HG02642 (cell line): ENCODE results near the gene RELN.

Experiments
- ATAC-seq: cut with Tn5 transposase; IDR thresholded peaks from one replicate; pipeline ENCODE4 v1.9.1; 2021; ENCODE audit warnings: mild to moderate bottlenecking; ENCODE audit not compliant: unreplicated experiment, poor library complexity

RELN gene

DNA sequence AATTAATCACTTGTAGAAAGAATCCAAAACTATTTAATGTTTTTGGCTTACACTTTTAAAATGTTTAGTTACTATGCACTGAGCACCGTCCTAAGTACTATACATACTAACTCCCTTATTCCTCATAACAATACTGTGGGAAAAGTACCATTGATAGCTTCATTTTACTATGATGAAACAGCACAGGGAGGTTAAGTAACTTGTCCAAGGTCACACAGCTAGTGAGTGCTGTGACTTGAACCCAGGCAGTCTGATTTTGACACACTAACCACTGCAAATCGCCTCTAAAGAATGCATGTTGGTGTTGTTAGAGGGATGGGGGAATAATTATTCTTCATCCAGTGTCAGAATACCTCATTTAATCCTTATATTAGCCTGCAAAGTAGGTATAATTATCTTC is 1.9 kb upstream of the RELN start:
- no peak for ATAC-seq

DNA sequence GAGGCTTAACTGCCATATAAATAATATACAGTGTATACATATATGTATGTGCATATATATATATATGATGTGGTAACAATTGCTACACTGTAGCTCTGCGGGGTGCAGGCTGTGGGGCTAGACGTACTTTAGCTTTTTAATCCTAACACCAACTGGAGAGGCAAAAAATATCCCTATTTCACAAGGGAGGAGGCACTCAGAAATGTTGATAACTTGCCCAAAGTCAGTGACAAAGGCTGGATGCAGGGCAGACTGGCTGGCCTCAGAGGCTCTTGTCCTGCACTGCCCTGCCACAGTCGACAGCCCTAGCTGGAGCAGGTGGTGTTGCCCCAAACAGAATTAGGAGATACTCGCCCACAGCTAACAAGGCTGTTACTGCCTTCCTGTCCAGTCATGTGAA is 1.5 kb upstream of the RELN start:
- no peak for ATAC-seq

DNA sequence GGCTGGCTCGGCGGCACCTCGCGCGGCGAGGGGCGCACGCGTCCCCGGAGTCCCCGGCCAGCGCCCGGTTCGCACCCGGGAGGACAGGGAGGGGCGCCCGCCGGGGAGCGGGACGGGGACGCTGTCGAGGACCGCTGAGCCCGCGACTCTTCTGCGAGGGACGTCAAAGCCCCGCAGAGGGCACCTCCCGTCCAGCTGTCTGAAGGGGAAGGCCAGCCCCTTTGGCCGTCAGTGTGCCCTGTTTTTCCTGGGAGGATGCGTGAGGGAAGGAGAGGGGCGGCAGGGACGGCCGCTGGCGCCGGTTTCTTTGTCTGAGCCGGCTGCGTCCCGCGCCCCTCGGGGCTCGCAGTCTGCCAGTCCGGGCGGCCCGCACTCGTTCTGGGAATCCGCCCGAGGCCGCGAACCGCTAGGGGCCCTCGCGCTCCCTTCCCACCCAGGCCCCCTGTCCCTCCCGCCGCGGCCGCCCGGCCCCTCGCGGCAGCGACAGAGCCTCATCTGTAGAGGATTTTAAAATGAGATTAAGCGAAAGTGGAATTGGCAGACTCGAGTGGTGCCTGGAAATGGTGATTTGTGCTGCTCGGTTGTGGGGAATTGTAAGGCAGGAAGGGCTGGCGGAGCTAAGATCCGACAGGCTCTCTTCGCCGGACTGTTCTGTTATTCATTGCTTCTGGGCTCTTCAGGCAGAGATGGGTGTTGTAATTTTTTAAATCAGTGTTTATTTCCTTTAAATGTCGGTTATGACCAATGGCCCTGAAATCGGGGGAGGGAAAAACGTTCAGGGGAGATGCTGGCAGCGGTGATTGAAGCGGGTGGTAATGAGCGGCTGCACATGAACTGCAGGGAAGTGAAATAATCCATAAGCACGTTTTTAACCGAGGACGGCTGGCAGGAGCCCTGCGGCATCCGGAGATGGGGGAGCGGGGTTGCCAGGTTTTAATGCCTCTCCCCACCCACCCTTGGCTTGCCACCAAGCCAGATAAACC is 618 bp upstream of the RELN start:
- no peak for ATAC-seq

DNA sequence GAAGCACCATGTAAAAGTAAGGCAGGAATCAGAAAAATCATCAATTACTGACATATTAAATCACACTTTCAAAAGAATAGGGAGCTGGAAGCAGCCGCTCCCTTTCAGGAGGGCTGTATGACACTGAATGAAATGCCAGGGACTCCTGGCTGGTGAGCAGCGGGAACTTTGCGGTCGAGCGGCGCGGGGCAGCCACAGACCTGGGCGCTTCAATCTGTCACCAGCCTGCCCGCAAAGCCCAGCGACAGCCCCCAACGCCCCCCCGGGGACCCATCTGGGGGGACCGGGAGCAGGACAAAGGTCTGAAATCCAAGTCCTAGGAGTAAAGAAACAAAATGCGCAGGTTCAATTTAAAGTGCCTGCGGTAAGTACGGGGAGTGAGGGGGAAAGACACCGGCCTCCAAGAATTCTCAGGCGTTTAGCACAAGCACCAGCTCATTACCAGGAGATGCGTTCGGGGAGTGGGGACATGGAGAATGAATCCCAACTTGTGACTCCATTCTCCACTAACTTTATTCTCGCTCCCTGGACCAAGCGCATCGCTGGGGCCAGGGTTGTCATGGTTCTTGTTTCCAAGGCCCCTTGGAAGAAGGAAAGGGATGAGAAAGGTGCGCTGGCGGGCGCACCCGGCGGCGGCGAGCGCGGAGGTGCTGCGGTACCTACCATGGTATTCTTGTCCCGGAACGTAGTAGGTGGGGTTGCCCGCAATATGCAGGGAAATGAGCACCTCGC is 824 bp downstream of the RELN start:
- no peak for ATAC-seq

DNA sequence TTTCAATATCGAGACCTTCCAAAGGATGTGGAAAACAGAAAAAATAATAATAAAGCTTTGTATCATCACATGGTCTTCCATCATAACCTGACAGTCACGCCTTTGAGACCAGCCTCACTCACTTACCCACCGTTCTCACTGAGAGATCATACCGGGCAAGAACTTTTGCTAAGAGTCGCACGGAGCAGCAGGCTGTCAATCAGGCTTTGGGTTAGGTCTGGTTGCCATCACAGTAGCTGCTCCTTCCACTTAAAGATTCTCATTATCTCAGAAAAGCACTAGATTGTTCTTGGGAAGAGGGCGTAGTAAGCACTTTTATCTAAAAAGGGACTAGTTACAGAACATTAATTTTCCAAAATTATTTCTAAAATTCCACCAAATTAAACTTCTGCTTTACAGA is 2.0 kb downstream of the RELN start:
- no peak for ATAC-seq

DNA sequence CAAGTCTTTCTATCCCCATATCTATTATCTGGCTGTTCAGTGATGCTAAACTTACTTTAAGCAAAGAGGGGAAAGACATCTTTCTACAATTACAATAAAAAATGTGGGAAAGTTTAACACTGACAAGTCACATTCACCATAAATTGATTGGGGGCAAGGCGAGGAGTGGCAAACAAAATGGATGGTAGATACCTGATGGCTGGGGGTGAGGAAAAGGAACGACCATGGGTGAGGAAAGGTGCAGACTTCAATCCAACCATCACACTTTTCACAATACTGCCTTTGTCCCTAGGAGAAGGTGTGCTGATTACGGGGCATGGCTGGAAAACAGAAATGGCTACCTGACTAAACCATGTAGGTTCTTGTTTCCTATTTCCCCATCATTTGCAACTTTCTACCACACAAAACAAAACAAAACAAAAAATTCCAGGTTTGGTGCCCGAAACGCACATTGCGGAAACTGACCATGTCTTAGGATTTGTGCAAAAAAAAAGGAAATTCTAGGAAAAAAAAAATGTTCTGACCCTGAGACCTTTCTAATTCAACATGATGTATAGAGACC is 3.8 kb downstream of the RELN start:
- no peak for ATAC-seq

DNA sequence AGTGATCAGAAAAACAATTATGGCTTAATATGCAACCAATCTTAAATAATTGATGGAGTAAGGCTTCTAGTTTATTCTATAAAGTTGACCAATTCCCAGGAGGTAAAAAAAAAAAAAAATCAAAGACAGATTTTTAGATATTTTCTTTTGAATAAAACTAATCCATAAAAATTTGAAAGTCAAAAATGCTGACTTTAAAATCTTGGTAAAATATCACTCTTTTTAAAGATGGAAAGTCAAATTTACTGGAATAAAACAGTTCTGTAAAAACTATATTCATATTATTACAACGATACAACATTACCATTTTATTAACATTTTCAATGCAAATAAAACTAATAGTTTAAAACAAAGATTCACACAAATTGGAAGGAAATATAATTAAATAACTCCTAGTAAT is 5.4 kb downstream of the RELN start:
- ATAC-seq: no peak

DNA sequence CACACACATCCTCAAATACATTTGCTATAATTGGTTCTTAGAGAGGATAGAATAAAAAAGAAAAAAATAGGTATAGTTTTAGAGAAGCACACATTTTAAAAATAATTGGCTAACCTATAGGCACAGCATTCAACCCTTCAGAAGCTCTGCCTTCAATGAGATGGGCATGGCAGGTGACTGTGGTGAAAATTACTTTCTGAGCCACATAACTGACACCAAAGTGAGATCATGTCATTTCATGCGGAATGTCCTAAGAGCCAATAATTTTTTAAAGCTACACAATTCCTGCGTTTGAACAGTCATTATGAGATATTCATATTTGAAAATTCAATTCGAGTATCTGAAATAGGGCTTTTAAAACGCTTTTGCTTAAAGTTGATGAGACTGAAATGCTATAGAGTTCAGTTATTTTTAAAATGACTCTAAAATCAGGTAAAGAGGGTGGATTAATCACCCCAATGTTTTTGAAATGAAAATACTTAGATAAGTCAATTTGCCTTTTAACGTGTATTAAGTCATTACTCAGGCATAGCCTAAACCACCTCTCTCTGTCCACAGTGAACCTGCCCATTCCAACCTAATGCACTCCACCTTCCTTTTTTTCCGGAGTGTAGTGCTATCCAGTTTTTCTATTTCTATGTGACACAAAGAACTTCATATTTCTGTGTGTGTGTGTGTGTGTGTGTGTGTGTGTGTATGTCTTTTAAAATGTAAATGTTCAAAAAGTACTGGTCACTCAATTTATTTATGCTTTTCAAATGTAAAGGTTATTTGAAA is 6.1 kb downstream of the RELN start:
- ATAC-seq: no peak

DNA sequence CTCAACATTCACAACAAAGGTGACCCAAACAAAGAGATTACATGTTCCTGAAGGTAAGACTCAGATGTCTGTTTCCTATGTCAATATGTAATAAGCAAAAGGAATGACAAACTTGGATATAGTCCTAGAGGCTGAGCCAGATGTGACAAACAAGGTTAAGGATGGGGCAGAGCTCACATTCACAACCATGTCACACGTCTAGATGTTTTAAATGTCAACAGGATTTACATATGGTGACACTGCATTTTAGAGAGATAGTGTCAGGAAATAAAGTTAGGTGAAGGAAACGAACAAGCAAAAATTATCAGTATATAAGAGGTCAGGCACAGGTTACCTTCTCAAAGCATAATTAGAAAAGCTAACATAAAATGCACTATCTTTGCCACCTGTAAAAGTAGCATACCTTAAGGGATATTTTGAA is 8.4 kb downstream of the RELN start:
- no peak for ATAC-seq

DNA sequence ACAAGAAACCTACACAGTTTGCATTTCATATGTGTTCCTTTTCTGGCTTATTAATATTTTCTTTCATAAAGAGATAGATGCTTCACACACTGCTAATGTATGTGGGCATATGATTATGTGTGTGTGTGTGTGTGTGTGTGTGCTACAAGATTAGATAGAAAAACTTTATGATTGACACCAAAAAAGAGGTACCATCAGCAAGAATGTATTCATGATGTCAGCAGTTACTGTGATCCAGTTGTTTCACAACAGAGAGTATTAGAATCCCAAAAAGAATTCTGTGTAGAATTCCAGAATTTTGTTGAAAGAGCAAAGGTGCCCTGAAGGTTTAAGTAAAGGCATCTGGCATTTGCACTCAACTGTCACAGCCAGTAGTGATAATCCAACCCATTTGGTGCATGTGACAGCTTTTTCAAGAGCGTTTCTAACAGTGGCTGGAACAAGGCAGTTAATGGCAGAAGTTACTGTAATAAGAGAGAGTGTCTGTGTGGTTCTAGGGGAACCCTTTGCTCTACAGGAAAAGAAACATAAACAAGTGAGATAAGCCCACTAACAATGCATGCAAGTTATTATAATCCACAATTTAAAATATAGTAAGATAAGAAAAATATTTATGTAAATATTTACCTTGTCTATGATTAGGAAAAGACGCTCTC is 16.6 kb downstream of the RELN start:
- no peak for ATAC-seq

DNA sequence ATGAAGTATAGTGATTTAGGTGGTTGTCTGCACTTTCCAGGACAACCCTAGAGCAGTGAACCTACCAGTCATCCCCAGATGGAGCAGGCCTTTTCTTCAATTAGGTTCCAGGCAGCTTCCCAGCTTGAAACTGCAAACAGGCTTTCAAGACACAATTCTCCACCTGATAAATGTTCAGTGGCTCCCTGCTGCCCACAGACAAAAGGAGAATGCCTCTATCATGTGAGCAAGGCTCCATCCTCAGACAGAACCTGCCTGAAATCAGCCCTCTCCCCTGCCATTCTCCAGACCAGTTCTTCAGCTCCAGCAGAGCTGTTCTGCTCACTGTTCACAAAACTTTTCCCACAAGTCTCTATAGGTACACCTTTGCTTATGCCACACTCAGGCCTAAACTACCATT is 22.1 kb downstream of the RELN start:
- no peak for ATAC-seq

DNA sequence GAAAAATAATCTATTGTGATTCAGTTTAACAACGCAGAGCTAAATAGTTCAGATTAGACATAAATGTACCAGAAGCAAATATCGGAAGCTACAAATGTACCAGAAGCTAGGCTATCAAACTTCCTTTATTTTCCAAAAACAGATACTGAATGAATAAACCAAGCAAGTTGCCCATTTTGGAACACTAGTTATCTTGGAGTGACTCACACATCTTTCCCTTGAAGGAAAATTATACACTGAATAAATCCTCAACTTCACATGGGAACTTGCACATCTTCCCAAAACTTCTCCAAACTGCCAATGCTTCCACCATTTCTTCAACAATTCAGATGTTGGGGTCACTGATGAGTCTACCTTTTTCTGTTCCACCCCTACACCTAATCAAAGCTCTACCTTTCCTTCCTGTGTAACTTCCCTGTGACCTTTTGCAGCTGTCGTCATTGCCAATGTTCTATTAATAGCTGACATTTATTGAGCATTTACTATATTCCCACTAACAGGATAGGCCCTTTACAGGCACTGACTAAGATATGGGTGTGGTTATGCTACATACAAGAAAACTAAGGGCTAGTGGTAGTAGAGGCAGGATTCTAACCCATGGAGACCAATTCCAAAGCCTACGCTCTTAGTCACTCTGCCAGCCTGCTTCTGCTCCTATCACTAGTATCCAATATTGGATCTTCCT is 22.7 kb downstream of the RELN start:
- ATAC-seq: no peak

DNA sequence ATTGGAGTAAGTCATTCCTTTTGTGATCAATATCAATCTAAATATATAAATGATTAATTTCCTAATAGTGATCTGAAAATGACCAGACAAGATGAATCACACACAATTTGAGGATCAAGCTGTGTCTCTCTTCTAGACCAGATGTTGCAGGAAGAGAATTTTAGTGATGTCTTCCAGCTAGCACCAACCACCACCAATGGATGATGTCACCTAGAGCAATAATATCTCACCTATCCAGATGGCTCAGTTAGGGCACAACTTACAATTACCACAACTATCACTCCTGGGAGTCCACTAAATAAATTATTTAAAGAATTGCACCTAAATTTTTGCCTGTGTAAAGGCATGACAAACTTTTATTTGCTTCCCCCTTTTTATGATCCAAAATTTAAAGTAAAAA is 25.2 kb downstream of the RELN start:
- no peak for ATAC-seq

DNA sequence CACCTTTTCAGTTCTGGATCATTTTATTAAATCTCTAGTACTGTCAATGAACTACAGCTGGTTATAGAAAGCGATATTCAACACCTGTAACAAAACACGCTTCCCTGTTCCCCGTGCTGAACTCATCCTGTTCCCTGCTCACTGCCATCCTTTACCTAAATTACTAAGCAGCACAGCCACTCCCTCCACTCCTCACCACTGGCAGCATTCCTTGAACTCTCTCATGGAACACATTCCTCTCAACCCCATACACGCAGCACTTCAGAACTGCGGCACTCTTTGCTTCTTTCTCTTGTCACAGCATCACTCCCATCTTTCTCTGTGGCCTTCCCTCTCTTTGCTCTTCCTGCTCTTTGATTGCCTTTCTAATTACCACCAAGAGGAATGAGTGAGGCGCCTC is 27.4 kb downstream of the RELN start:
- no peak for ATAC-seq

DNA sequence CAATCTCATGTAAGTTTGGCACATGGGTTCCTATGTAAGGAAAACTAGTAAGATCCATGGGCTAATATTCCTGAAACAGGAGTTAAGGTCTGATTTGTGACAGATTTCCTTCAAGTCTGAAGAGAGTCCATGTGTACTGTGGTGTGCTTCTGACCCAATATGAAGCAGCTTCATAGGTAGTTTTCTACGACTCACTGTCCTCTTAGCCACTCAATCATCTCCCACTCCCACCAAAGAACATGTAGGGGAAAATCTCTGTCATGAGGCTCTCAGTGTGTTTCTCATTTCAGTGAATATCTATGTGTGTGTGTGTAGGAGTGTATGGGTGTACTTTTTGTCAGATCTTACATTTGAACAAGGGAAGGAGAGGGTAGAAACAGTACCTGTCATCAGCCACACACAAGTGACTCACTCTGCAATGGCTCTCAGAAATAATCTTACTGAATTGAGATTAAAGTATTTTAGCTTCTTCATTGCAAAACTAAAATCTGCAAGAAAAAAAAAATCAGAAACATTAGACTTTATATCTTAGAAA is 31.1 kb downstream of the RELN start:
- ATAC-seq: no peak

DNA sequence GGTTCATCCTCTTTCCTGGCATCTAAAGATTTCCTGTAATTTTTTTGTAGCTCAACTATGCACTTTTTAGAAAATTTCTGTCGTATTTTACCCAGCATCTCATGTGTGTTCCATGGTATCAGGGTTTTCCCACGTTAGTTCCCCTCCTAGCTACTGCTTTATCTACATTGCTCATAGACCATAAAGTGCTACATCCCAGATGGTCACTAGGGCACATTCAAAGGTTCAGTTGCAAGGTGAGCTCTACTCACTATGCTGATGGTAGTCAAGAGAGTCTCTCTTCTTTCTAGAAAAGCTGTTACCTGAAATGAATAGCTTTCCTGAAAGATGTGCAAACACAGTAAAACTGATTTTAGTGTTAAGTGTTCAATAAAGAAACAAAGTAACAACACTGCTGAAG is 33.5 kb downstream of the RELN start:
- ATAC-seq: no peak

DNA sequence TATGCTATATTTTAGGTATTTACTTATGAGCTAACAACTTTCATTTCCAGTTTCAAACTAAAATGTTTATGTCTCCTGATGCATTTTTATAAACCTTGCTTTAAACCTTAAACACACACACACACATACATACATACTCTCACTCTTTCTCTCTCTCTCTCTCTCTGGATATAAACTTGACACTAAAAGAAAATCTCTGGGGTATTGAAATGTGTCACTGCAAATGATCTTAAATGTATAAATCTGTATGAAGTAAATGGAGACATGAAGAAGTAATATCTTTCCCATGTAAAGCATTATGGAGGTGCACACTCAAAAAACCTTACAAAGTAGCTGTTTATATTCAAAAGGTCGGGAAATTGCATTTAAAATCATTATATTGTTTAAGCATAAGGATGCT is 37.0 kb downstream of the RELN start:
- ATAC-seq: no peak

DNA sequence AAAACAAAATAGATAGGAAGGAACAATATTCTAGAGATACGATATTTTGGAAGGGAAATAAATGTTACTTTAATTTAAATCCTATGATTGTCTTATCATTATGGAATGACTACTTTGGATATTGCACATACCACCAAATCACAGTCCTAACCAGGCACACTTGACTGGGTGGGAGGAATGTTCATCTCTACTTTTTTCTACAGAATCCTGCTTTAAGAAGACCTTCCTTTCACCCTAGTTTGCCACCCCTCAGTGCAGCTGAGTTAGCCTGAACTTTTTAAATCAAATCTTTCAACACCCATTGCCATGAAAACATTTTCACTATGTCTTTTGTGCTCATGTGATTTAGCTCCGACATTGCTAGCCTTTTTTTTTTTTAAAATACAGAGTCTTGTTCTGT is 38.1 kb downstream of the RELN start:
- ATAC-seq: no peak

DNA sequence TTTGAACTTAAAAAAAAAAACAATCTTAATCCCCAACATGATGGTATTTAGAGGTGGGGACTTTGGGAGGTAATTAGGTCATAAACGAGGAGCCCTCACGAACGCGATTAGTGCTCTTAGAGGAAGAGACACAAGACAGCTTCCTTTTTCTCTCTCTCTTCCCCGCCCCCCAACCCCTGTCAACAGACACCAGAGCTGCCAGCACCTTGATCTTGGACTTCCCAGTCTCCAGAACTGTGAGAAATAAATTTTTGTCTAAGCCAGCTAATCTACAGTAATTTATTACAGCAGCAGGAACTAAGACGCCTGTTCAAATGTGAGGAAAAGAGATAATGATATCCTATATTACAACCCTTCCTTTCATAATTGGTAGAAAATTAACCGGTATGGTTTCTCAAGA is 40.1 kb downstream of the RELN start:
- no peak for ATAC-seq
